HCT116 (cell line): ENCODE results near the gene ESRP2. TPM values are rescaled to one million over a fixed set of nuclear protein-coding genes. Genes with fewer than 3 reads are reported as not detected.

Experiments
- ATAC-seq: fragments of 200-7000 bp; cut with Tn5 transposase; 2 replicates; pipeline ENCODE4 v1.9.1; 2020; ENCODE audit warnings: mild to moderate bottlenecking, moderate library complexity
- BruUV-seq: library from RNA; stranded (reverse); fragments of 400-500 nt; replicated peaks from 2 replicates; lab custom pipeline; 2021; lab: Mats Ljungman, UMichigan
- CTCF ChIA-PET: fragments of 300-600 bp; sonication (Branson Sonifier 250); formaldehyde crosslinking; loops from one replicate; lab custom pipeline; 2021; ENCODE audit warnings: antibody characterized with exemption; lab: Charles Lee
- POLR2A ChIA-PET: fragments of 300-600, 350-600 bp; sonication (Branson Sonifier 250); formaldehyde crosslinking; loops from one replicate; lab custom pipeline; 2021; ENCODE audit warnings: antibody characterized with exemption; lab: Charles Lee
- RAD21 ChIA-PET, 2 experiments: fragments of 300-600 bp; sonication (Branson Sonifier 250); formaldehyde crosslinking; loops; one replicate each; lab custom pipeline; 2023; ENCODE audit warnings: low total read pairs in 2 of 2; ENCODE audit not compliant: uncharacterized antibody in 2 of 2, unreplicated experiment in 2 of 2, low non-redundant PET in 1 of 2; lab: Charles Lee
- DNase-seq: peaks from one replicate; pipeline ENCODE4 v3.0.0-alpha.2; 2010; ENCODE audit warnings: low read depth, low spot score
- H2AFZ ChIP-seq: fragments of 200-600 bp; shearing (Covaris generic), sonication (generic); 2 replicates; pipeline ENCODE4 v1.6.1; 2017; ENCODE audit warnings: low read depth, mixed run types, mixed read lengths, antibody characterized with exemption, low read length; ENCODE audit not compliant: poor library complexity, severe bottlenecking
- H3K27ac ChIP-seq: 2 replicates; pipeline ENCODE4 v1.5.1; 2012; ENCODE audit warnings: low read depth, low read length
- H3K27me3 ChIP-seq: fragments of 200-600 bp; sonication (generic); 2 replicates; pipeline ENCODE4 v1.6.1; 2016; ENCODE audit warnings: mixed run types, low read length, mixed read lengths; ENCODE audit not compliant: insufficient read depth
- H3K36me3 ChIP-seq, 2 experiments: fragments of 200-500 bp in 1 of 2; fragments of 200-600 bp in 1 of 2; sonication (Bioruptor generic) in 1 of 2; sonication (generic) in 1 of 2; 2 replicates each; pipeline versions ENCODE4 v1.5.1 to v1.6.1; 2014 to 2016; ENCODE audit warnings: low read length in 2 of 2, inconsistent platforms in 1 of 2, mixed read lengths in 1 of 2, mixed run types in 1 of 2; ENCODE audit not compliant: insufficient read depth in 2 of 2, control insufficient read depth in 1 of 2
- H3K4me1 ChIP-seq, 2 experiments: fragments of 200-600 bp in 1 of 2; sonication (generic) in 1 of 2; 2 replicates each; pipeline versions ENCODE4 v1.5.1 to v1.6.1; 2012 to 2017; ENCODE audit warnings: low read length in 2 of 2, inconsistent platforms in 1 of 2, mild to moderate bottlenecking in 1 of 2, mixed read lengths in 1 of 2, mixed run types in 1 of 2, moderate library complexity in 1 of 2; ENCODE audit not compliant: insufficient read depth in 2 of 2, control insufficient read depth in 1 of 2
- H3K4me2 ChIP-seq: fragments of 200-600 bp; sonication (generic); 2 replicates; pipeline ENCODE4 v1.6.1; 2017; ENCODE audit warnings: mixed run types, low read length, mixed read lengths
- H3K4me3 ChIP-seq, 2 experiments: fragments of 200-600 bp in 1 of 2; sonication (generic) in 1 of 2; replicated peaks in 1 of 2; 2 replicates each; pipeline ENCODE4 v1.5.1; 2011 to 2016; ENCODE audit warnings: low read length in 2 of 2, control low read depth in 1 of 2, low read depth in 1 of 2, mild to moderate bottlenecking in 1 of 2, mixed read lengths in 1 of 2, mixed run types in 1 of 2
- H3K79me2 ChIP-seq: fragments of 200-600 bp; sonication (generic); 2 replicates; pipeline ENCODE4 v1.6.1; 2017; ENCODE audit warnings: mild to moderate bottlenecking, mixed run types, low read length, moderate library complexity, mixed read lengths; ENCODE audit not compliant: insufficient read depth
- H3K9ac ChIP-seq: fragments of 200-600 bp; sonication (generic); 2 replicates; pipeline ENCODE4 v1.6.1; 2016; ENCODE audit warnings: low read length, mixed read lengths
- H3K9me2 ChIP-seq: fragments of 200-600 bp; sonication (generic), shearing (Covaris generic); 2 replicates; pipeline ENCODE4 v1.6.1; 2017; ENCODE audit warnings: mixed run types, mild to moderate bottlenecking, moderate library complexity; ENCODE audit not compliant: insufficient read depth
- H3K9me3 ChIP-seq, 2 experiments: fragments of 200-500 bp in 1 of 2; fragments of 200-600 bp in 1 of 2; sonication (Bioruptor generic) in 1 of 2; sonication (generic) in 1 of 2; 2 replicates each; pipeline ENCODE4 v1.6.1; 2014 to 2017; ENCODE audit warnings: low read length in 2 of 2, mixed read lengths in 2 of 2, inconsistent platforms in 1 of 2, low read depth in 1 of 2, mild to moderate bottlenecking in 1 of 2, mixed run types in 1 of 2, moderate library complexity in 1 of 2; ENCODE audit not compliant: control insufficient read depth in 1 of 2, insufficient read depth in 1 of 2
- H4K20me1 ChIP-seq: fragments of 200-600 bp; sonication (generic), shearing (Covaris generic); 2 replicates; pipeline ENCODE4 v1.6.1; 2017; ENCODE audit warnings: mixed run types, mild to moderate bottlenecking, moderate library complexity; ENCODE audit not compliant: insufficient read depth
- CBX3 ChIP-seq: IDR thresholded peaks from 2 replicates; pipeline ENCODE4 v1.6.1; 2012; ENCODE audit warnings: low read depth
- CEBPB ChIP-seq: IDR thresholded peaks from 2 replicates; pipeline ENCODE4 v1.6.1; 2012; ENCODE audit warnings: low read depth
- CTCF ChIP-seq, 3 experiments: fragments of 200-600 bp in 1 of 3; sonication (generic) in 1 of 3; IDR thresholded peaks in 2 of 3; conservative IDR thresholded peaks in 1 of 3; 2 replicates each; pipeline ENCODE4 v1.5.1; 2012 to 2017; ENCODE audit warnings: low read depth in 2 of 3, low read length in 2 of 3, antibody characterized with exemption in 1 of 3, borderline replicate concordance in 1 of 3, control low read depth in 1 of 3, mild to moderate bottlenecking in 1 of 3, mixed read lengths in 1 of 3, mixed run types in 1 of 3, moderate library complexity in 1 of 3; ENCODE audit not compliant: insufficient read depth in 1 of 3
- EZH2phosphoT487 ChIP-seq: fragments of 200-600 bp; IDR thresholded peaks from 2 replicates; pipeline ENCODE4 v1.6.1; 2018; ENCODE audit warnings: antibody characterized with exemption, borderline replicate concordance
- FOSL1 ChIP-seq: IDR thresholded peaks from 2 replicates; pipeline ENCODE4 v1.6.1; 2012; ENCODE audit warnings: low read depth
- JUND ChIP-seq: IDR thresholded peaks from 2 replicates; pipeline ENCODE4 v1.6.1; 2012
- SIN3A ChIP-seq: IDR thresholded peaks from 2 replicates; pipeline ENCODE4 v1.6.1; 2012; ENCODE audit warnings: low read depth
- SP1 ChIP-seq: IDR thresholded peaks from 2 replicates; pipeline ENCODE4 v1.6.1; 2012; ENCODE audit warnings: low read depth
- ZBTB33 ChIP-seq: IDR thresholded peaks from 2 replicates; pipeline ENCODE4 v1.6.1; 2011; ENCODE audit warnings: mild to moderate bottlenecking, low read length, moderate library complexity; ENCODE audit not compliant: insufficient replicate concordance; ENCODE audit errors: extremely low read depth
- intact Hi-C: fragments of 100-400 bp; cut with micrococcal nuclease; formaldehyde crosslinking; loops from 2 replicates; pipeline ENCODE4 v1.10.0; 2022
- total RNA-seq: library from RNA; stranded (reverse); gene quantifications from one replicate; pipeline ENCODE4 v1.2.1, GENCODE V29; 2021; ENCODE audit not compliant: unreplicated experiment
- TF ChIP-seq, protein P1 (sequence below): IDR thresholded peaks from 2 replicates; pipeline ENCODE4 v1.6.1; 2012; ENCODE audit warnings: low read depth

The ESRP2 gene
- total RNA-seq, 1 experiment from 2014 or later: 42.5 TPM

- Histone ChIP-seq H3K9me3 (no peaks in the 10 kb centered on the region), H3K4me1 (no peaks in the 10 kb centered on the region)
- TF ChIP-seq EZH2phosphoT487: no peak
- TF ChIP-seq CEBPB: no peak
- TF ChIP-seq CBX3: no peak
- TF ChIP-seq ZBTB33: no peak
- TF ChIP-seq, protein P1, sequence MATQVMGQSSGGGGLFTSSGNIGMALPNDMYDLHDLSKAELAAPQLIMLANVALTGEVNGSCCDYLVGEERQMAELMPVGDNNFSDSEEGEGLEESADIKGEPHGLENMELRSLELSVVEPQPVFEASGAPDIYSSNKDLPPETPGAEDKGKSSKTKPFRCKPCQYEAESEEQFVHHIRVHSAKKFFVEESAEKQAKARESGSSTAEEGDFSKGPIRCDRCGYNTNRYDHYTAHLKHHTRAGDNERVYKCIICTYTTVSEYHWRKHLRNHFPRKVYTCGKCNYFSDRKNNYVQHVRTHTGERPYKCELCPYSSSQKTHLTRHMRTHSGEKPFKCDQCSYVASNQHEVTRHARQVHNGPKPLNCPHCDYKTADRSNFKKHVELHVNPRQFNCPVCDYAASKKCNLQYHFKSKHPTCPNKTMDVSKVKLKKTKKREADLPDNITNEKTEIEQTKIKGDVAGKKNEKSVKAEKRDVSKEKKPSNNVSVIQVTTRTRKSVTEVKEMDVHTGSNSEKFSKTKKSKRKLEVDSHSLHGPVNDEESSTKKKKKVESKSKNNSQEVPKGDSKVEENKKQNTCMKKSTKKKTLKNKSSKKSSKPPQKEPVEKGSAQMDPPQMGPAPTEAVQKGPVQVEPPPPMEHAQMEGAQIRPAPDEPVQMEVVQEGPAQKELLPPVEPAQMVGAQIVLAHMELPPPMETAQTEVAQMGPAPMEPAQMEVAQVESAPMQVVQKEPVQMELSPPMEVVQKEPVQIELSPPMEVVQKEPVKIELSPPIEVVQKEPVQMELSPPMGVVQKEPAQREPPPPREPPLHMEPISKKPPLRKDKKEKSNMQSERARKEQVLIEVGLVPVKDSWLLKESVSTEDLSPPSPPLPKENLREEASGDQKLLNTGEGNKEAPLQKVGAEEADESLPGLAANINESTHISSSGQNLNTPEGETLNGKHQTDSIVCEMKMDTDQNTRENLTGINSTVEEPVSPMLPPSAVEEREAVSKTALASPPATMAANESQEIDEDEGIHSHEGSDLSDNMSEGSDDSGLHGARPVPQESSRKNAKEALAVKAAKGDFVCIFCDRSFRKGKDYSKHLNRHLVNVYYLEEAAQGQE: no peak
- no peak for TF ChIP-seq SIN3A
- no peak for TF ChIP-seq CTCF (IDR thresholded peaks at IDR 0.05 in 2 of 3, conservative IDR thresholded peaks at IDR 0.05 in 1 of 3; ENCODE audit: borderline replicate concordance in 1 of 3, insufficient read depth in 1 of 3, low read depth in 2 of 3, low read length in 2 of 3)
- no peak for TF ChIP-seq FOSL1
- no peak for TF ChIP-seq JUND
- TF ChIP-seq SP1: no peak
- TF ChIP-seq, all 23 proteins: peak for 0
- Histone ChIP-seq H3K36me3 (no peaks in the 10 kb centered on the region), H3K9me2 (no peaks in the 10 kb centered on the region), H2AFZ (no peak overlapping the region), H3K27me3 (no peaks in the 10 kb centered on the region), H3K9ac (no peak overlapping the region), H3K27ac (no peak overlapping the region), H3K4me3 (no peak overlapping the region), H4K20me1 (no peaks in the 10 kb centered on the region), H3K4me2 (no peak overlapping the region), H3K79me2 (no peaks in the 10 kb centered on the region)
- intact Hi-C loops: no loop called here
- ChIA-PET CTCF (no interaction called here), POLR2A (no interaction called here), RAD21 (no interaction called here)
- BruUV-seq: no TSS peak
- DNase-seq (no peak), ATAC-seq (no peak)
Measured at GRCh38 chr16:68216240-68216639, 19.7 kb downstream of the ESRP2 start.
